GM18951 (cell line): ENCODE results near the gene CAD.

Source experiments
- POLR2A ChIP-seq: IDR thresholded peaks from 4 replicates; pipeline ENCODE4 v1.6.1; 2011; ENCODE audit warnings: mild to moderate bottlenecking; ENCODE audit not compliant: insufficient read length, insufficient read depth; ENCODE audit errors: extremely low read depth
- in situ Hi-C: fragments of 300-500 bp; cut with MboI; formaldehyde crosslinking; loops from one replicate; pipeline ENCODE4 v1.12.0; 2022; ENCODE audit warnings: low sequenced_read_pairs, mixed read lengths, inconsistent platforms; ENCODE audit not compliant: unreplicated experiment

Gene CAD

DNA sequence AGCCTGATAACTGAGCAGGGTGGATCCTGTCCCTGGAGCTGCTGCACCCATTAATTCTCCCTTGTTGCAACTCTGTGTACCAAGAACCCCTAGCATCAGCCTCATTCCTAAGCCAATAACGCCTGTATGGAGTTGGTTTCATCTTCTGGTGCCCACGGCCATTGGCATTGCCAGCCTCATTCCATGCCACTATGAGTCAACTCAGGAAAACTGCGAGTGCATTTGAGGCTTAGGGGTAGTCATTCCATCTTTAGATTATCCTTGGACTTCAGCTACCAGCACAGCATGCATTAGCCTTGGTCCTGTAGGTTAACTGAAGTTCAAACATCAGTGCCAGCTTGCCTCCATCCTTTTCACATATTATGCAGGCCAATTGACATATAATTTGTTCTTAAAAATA lies 63.7 kb downstream of the CAD start:
- in situ Hi-C loops = loop anchor here (10.0 kb wide), 1 partner anchor 176 kb away; no protein-coding TSS in a partner anchor
- no peak for TF ChIP-seq POLR2A

DNA sequence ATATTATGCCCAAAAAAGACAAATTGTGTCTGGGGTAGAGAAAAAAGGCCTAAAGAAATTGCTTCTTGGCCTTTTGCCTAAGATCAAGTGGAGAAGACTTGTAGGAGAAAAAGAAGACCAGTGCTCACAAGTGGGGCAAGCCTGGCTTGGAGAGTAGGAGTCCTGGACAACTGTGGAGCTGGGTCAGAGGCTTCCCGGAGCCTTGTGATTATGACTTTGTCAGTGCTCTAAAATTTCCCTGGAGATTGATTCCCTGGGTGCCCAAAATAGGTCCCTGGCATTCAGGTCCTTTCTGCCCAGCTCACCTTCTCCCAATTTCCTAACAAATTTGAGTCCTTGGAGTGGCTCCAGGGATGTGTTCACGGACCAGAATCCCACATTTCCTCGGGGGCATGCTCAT lies 64.3 kb downstream of the CAD start:
- in situ Hi-C loops = loop anchor here (10.0 kb wide), 1 partner anchor 177 kb away; no protein-coding TSS in a partner anchor
- TF ChIP-seq POLR2A = no peak

DNA sequence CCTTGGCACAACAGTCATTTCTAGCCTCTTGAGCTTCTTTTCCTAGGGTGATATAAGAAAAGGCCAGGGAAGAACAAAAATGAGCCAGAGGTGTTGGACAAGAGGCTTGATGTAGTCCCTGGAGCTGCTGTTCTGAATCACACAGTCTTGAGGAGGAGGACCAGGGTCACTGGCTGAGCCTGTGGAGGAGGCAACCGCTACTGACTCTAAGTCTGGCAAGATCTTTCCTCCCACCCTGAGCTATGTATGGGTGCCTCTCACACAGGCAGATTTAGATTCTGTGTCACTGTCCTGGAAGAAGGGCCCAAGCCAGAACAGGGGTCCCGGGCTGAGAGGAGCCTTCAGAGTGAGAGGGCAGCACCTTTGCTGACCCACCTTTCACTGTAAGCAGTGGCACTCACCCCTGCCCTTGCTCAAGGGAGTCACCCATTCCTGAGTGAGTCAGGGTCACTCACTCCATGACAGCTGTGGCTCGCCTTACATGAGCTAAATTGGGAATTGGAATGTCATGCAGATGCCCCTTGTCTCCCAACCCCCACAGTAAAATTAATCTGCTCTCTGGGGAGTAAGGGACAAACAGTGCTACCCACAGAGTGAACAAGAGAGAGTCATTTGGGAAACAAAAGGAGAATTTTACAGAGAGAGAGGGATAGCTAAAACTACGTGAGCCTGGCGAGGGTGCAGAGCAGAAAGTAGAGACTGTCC lies 64.8 kb downstream of the CAD start, which contains the start of gene TRIM54:
Gene TRIM54 (plus strand): TSS at position 575 of the 705 bp plus-strand sequence. CDS start 303 bp downstream, outside the sequence.
- in situ Hi-C loops = loop anchor here (10.0 kb wide), 1 partner anchor 177 kb away; no protein-coding TSS in a partner anchor
- no peak for TF ChIP-seq POLR2A

- in situ Hi-C loops = loop anchor here (10.0 kb wide), 1 partner anchor 178 kb away; no protein-coding TSS in a partner anchor
- no peak for TF ChIP-seq POLR2A
Observed at GRCh38 chr2:27282892-27283291, 65.7 kb downstream of the CAD start.

DNA sequence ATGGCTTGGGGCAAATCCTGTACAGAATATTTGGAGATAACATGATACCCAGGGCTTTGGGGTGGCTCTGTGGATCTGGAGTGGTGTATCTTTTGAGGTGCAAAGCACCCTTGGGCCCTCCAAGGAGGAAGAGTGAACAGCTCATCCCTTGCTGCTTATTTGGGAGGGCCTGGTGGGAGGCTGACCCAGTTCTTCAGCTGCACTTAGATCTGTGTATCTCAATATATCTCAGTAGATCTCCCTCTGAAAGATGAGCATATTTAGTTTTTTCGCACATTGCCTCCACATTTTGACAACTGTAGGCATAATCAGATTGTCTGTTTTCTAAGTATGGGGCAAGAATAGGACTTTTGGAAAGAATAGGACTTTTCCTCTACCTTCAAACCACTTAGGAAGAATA lies 67.8 kb downstream of the CAD start:
- in situ Hi-C loops = loop anchor here (10.0 kb wide), 1 partner anchor 180 kb away; no protein-coding TSS in a partner anchor
- TF ChIP-seq POLR2A = no peak

- in situ Hi-C loops = loop anchor here (10.0 kb wide), 1 partner anchor 181 kb away; no protein-coding TSS in a partner anchor
- TF ChIP-seq POLR2A = no peak
Observed at GRCh38 chr2:27285481-27285880, 68.3 kb downstream of the CAD start.

GRCh38 chr2:27288610-27289009 lies 71.4 kb downstream of the CAD start:
- no peak for TF ChIP-seq POLR2A
- in situ Hi-C loops = loop anchor here (10.0 kb wide), 1 partner anchor 184 kb away; no protein-coding TSS in a partner anchor

- no peak for TF ChIP-seq POLR2A
- in situ Hi-C loops = no loop called here
Observed at GRCh38 chr2:27290549-27290948, 73.4 kb downstream of the CAD start.

GRCh38 chr2:27291865-27292264 lies 74.7 kb downstream of the CAD start:
- no peak for TF ChIP-seq POLR2A
- in situ Hi-C loops = no loop called here
